GM23248 (cell line): ENCODE results near the gene SLC6A7. TPM values are rescaled to one million over a fixed set of nuclear protein-coding genes. Genes with fewer than 3 reads are reported as not detected.

Experiments
- DNase-seq: peaks from one replicate; pipeline ENCODE4 v3.0.0-alpha.2; 2015
- H2AFZ ChIP-seq: fragments of 200-600 bp; sonication (generic); 2 replicates; pipeline ENCODE4 v1.6.1; 2016; ENCODE audit warnings: antibody characterized with exemption
- H3F3A ChIP-seq: fragments of 200-600 bp; sonication (generic); 2 replicates; pipeline ENCODE4 v1.6.1; 2016; ENCODE audit warnings: mild to moderate bottlenecking, antibody characterized with exemption, mixed run types; ENCODE audit not compliant: insufficient read depth
- H3K27ac ChIP-seq: fragments of 200-600 bp; sonication (generic); 2 replicates; pipeline ENCODE4 v1.5.1; 2016; ENCODE audit warnings: mild to moderate bottlenecking
- H3K27me3 ChIP-seq: fragments of 200-600 bp; sonication (generic); replicated peaks from 2 replicates; pipeline ENCODE4 v1.6.1; 2016; ENCODE audit warnings: mild to moderate bottlenecking; ENCODE audit not compliant: insufficient read depth
- H3K36me3 ChIP-seq: fragments of 200-600 bp; sonication (generic); 2 replicates; pipeline ENCODE4 v1.6.1; 2016; ENCODE audit warnings: low read depth, mild to moderate bottlenecking
- H3K4me1 ChIP-seq: fragments of 200-600 bp; sonication (generic); 2 replicates; pipeline ENCODE4 v1.6.1; 2016; ENCODE audit warnings: mild to moderate bottlenecking; ENCODE audit not compliant: insufficient read depth
- H3K4me2 ChIP-seq: fragments of 200-600 bp; sonication (generic); one replicate; pipeline ENCODE4 v1.6.1; 2016; ENCODE audit warnings: mild to moderate bottlenecking; ENCODE audit not compliant: unreplicated experiment
- H3K4me3 ChIP-seq: fragments of 200-600 bp; sonication (generic); 2 replicates; pipeline ENCODE4 v1.5.1; 2016; ENCODE audit warnings: mild to moderate bottlenecking
- H3K79me2 ChIP-seq: fragments of 200-600 bp; sonication (generic); 2 replicates; pipeline ENCODE4 v1.6.1; 2016; ENCODE audit warnings: mild to moderate bottlenecking; ENCODE audit not compliant: insufficient read depth
- H3K9ac ChIP-seq: fragments of 200-600 bp; sonication (generic); 2 replicates; pipeline ENCODE4 v1.6.1; 2016; ENCODE audit warnings: mild to moderate bottlenecking
- H3K9me2 ChIP-seq: fragments of 200-600 bp; sonication (generic); 2 replicates; pipeline ENCODE4 v1.6.1; 2016; ENCODE audit warnings: mixed run types, mild to moderate bottlenecking, moderate library complexity; ENCODE audit not compliant: insufficient read depth
- H3K9me3 ChIP-seq: fragments of 200-600 bp; sonication (generic); one replicate; pipeline ENCODE4 v1.6.1; 2017; ENCODE audit warnings: low read depth
- H4K20me1 ChIP-seq: fragments of 200-600 bp; sonication (generic); 2 replicates; pipeline ENCODE4 v1.6.0; 2016; ENCODE audit not compliant: insufficient read depth
- EZH2 ChIP-seq: fragments of 200-600 bp; sonication (generic); IDR thresholded peaks from 2 replicates; pipeline ENCODE4 v1.6.1; 2018; ENCODE audit warnings: antibody characterized with exemption, mild to moderate bottlenecking; ENCODE audit not compliant: insufficient read depth, poor library complexity, severe bottlenecking
- EZH2phosphoT487 ChIP-seq: fragments of 200-600 bp; sonication (generic); IDR thresholded peaks from 2 replicates; pipeline ENCODE4 v1.6.1; 2018; ENCODE audit warnings: antibody characterized with exemption, moderate library complexity, mild to moderate bottlenecking, low read depth; ENCODE audit not compliant: insufficient read depth
- WGBS, 2 experiments: methylation state at CpG; one replicate each; pipeline ENCODE4 v1.1.6; 2015 to 2017; ENCODE audit warnings: low lambda C conversion rate in 2 of 2, low coverage in 1 of 2; ENCODE audit errors: missing lambda C conversion rate in 2 of 2; 5-methylcytosine and 5-hydroxymethylcytosine counted together
- in situ Hi-C: fragments of 300-500 bp; cut with MboI; formaldehyde crosslinking; loops from 2 replicates; pipeline ENCODE4 v1.15.0; 2020
- polyA plus RNA-seq: library from polyadenylated mRNA; unstranded; fragments of >200 nt; fragmentation: Nextera tagmentation; extraction: Ambion mirVana; gene quantifications from 2 replicates; pipeline ENCODE4 v1.2.1, GENCODE V29; 2016
- total RNA-seq: library from RNA; depleted of rRNA; stranded (reverse); fragments of >200 nt; shearing (Covaris generic); gene quantifications from 2 replicates; pipeline ENCODE4 v1.2.3, GENCODE V29; 2014

SLC6A7 gene
- total and polyA plus RNA-seq, 2 experiments from 2014 or later: not detected

DNA sequence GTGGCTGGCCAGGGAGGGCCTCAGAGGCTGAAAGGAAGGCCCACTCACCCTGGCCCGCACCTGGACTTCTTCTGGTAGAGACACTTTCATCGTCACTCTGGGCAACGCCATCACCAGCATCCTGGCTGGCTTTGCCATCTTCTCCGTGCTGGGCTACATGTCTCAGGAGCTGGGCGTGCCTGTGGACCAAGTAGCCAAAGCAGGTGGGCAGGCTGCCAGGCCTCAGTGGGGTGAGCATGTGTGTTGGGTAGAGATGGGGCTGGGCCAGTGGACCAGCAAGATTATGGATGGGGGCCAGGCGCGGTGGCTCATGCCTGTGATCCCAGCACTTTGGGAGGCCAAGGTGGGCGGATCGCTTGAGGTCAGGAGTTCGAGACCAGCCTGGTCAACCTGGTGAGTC, 12.6 kb downstream of the SLC6A7 start:
- no peaks in the 10 kb centered on the region for H3K9me3 ChIP-seq
- H3K4me3 ChIP-seq: no peak overlapping the region
- in situ Hi-C loops: loop anchor here (25.0 kb wide), 1 partner anchor 365 kb away; no protein-coding TSS in a partner anchor
- H2AFZ ChIP-seq: no peak overlapping the region
- H3F3A ChIP-seq: no peaks in the 10 kb centered on the region
- H3K27ac ChIP-seq: no peak overlapping the region
- no peaks in the 10 kb centered on the region for H3K79me2 ChIP-seq
- 93% methylated on average over 10 of the region's 10 CpGs for WGBS, 2 experiments
- H3K9ac ChIP-seq: no peak overlapping the region
- H3K27me3 ChIP-seq: no peaks in the 10 kb centered on the region
- no peak for DNase-seq
- no peaks in the 10 kb centered on the region for H3K4me1 ChIP-seq
- H3K36me3 ChIP-seq: no peaks in the 10 kb centered on the region
- no peak overlapping the region for H3K4me2 ChIP-seq
- H3K9me2 ChIP-seq: no peaks in the 10 kb centered on the region
- no peak for TF ChIP-seq EZH2
- TF ChIP-seq EZH2phosphoT487: no peak
- no peaks in the 10 kb centered on the region for H4K20me1 ChIP-seq

DNA sequence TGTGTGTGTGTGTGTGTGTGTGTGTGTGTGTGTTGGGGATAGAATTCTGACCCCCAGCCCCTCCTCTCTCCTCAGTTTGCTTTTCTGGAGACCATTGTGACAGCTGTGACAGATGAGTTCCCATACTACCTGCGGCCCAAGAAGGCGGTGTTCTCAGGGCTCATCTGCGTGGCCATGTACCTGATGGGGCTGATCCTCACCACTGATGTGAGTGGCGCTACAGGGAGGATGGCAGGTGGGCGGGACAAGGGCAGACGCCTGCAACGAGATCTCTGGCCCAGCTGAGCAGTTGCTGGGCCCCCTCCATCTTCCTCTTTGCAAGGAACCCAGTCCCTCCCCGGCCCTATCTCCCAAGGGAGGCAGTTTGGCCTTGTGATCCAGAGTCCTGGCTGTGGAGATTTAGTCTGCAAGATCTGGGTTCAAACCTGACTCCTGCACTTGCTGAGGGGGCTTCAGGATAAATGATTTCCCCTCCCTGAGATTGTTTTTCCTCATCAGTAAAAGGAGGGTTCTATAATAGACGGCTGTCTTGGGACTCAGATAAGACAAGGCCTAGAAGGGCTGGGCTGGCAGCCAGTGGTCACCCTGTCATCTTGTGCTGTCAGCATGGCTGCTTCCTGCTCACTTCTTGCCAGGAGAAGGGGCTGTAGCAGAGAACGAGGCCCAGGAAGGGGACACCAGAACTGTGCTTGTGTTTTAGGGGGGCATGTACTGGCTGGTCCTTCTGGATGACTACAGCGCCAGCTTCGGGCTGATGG, 14.1 kb downstream of the SLC6A7 start:
- Histone ChIP-seq H3K27ac (no peak overlapping the region), H3K9ac (no peak overlapping the region), H3K4me1 (peaks cover 6% of the 10 kb centered on the region), H3F3A (no peaks in the 10 kb centered on the region), H3K79me2 (no peaks in the 10 kb centered on the region), H3K27me3 (no peaks in the 10 kb centered on the region), H3K9me3 (no peaks in the 10 kb centered on the region), H2AFZ (no peak overlapping the region), H3K36me3 (no peaks in the 10 kb centered on the region), H4K20me1 (no peaks in the 10 kb centered on the region), H3K4me2 (no peak overlapping the region), H3K9me2 (no peaks in the 10 kb centered on the region), H3K4me3 (no peak overlapping the region)
- in situ Hi-C loops: loop anchor here (25.0 kb wide), 1 partner anchor 367 kb away; no protein-coding TSS in a partner anchor
- TF ChIP-seq EZH2 (no peak), EZH2phosphoT487 (no peak)
- no peak for DNase-seq
- 87 to 88% methylated on average over 12 of the region's 12 CpGs for WGBS, 2 experiments

DNA sequence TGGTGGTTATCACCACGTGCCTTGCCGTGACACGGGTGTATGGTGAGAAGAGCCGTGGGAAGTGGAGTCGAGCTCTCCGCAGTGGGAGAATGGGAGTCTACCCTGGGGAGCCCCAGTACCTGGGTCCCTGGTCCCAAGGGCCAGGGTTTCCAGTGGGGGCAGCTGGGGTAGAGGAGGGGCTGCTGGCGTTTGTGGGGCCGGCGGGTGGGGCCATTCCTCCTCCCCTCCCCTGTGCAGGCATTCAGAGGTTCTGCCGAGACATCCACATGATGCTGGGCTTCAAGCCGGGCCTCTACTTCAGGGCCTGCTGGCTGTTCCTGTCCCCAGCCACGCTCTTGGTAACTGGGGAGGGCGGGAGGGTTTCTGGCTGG, 14.7 kb downstream of the SLC6A7 start:
- Histone ChIP-seq H3K4me1 (peaks cover 9% of the 10 kb centered on the region), H3K4me3 (no peak overlapping the region), H3K79me2 (no peaks in the 10 kb centered on the region), H4K20me1 (no peaks in the 10 kb centered on the region), H3K27me3 (no peaks in the 10 kb centered on the region), H3K36me3 (no peaks in the 10 kb centered on the region), H2AFZ (no peak overlapping the region), H3K27ac (no peak overlapping the region), H3K9me3 (no peaks in the 10 kb centered on the region), H3K9me2 (no peaks in the 10 kb centered on the region), H3K4me2 (no peak overlapping the region), H3F3A (no peaks in the 10 kb centered on the region), H3K9ac (no peak overlapping the region)
- in situ Hi-C loops: loop anchor here (25.0 kb wide), 1 partner anchor 367 kb away; no protein-coding TSS in a partner anchor
- 95 to 96% methylated on average over 7 to 13 of the region's 13 CpGs for WGBS, 2 experiments
- no peak for TF ChIP-seq EZH2phosphoT487
- TF ChIP-seq EZH2: no peak
- no peak for DNase-seq

DNA sequence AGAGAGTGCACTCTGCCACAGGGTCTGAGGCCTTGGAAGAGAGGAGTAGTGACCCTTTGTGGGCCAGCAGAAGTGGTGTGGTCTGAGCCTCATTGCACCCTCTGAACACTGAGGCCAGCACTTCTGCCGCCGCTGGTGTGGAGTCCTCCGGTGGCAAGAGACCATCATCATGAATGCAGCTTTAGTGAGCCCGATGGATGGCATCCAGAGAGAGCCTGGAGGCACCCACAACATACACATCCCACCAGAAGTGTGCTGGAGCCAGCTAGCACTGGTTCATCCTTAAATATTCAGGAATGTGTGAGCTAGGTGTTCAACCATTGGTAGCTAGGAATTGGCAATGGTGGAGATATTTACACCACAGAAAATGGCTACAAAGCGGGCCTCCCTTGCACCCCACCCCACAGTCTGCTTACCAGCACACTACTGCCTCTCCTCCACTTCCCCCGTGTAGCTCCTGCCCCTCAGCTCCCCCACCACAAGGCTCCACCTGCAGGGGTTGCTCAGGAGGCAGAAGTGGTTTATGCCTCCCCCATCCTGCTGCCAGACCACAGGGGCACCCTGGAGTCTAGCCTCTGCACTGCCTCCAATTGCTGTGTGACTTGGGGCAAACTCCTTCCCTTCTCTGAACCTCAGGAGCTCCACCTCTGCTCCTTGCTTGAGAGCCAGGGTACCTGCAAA, 16.4 kb downstream of the SLC6A7 start:
- Histone ChIP-seq H3K9ac (no peak overlapping the region), H3F3A (no peaks in the 10 kb centered on the region), H3K4me3 (no peak overlapping the region), H3K4me1 (peaks cover 9% of the 10 kb centered on the region), H3K79me2 (no peaks in the 10 kb centered on the region), H3K4me2 (no peak overlapping the region), H3K9me2 (no peaks in the 10 kb centered on the region), H3K27me3 (no peaks in the 10 kb centered on the region), H2AFZ (no peak overlapping the region), H3K9me3 (no peaks in the 10 kb centered on the region), H3K36me3 (no peaks in the 10 kb centered on the region), H4K20me1 (no peaks in the 10 kb centered on the region), H3K27ac (no peak overlapping the region)
- DNase-seq: no peak
- WGBS, 2 experiments: 77 to 83% methylated on average over 6 of the region's 6 CpGs
- TF ChIP-seq EZH2: no peak
- TF ChIP-seq EZH2phosphoT487: no peak
- in situ Hi-C loops: loop anchor here (25.0 kb wide), 1 partner anchor 369 kb away; no protein-coding TSS in a partner anchor
